A549 (cell line): ENCODE data around the gene CARD10. TPM values are rescaled to one million over a fixed set of nuclear protein-coding genes. Genes with fewer than 3 reads are reported as not detected.
"Not testable (repeated sequence)": the region's sequence is repeated elsewhere in the genome, so short reads cannot be mapped to it uniquely, and the experiment has no call there.

ENCODE experiments used
- ATAC-seq, 2 experiments: fragments of 200-7000 bp in 1 of 2; fragments of >200 bp in 1 of 2; cut with Nextera tagmentation in 1 of 2; cut with Tn5 transposase in 1 of 2; 3 replicates each; pipeline versions ENCODE4 v1.8.0 to v1.9.1; 2018 to 2020; ENCODE audit warnings: mild to moderate bottlenecking in 1 of 2, moderate library complexity in 1 of 2
- CTCF ChIA-PET: fragments of 300-600 bp; sonication (Branson Sonifier 250); formaldehyde crosslinking; extraction: SDS; loops from one replicate; lab custom pipeline; 2021; ENCODE audit warnings: antibody characterized with exemption, inconsistent platforms; lab: Yijun Ruan, JAX
- POLR2A ChIA-PET: fragments of 350-600 bp; formaldehyde crosslinking; extraction: SDS; loops from one replicate; lab custom pipeline; 2021; ENCODE audit warnings: antibody characterized with exemption, inconsistent platforms; lab: Yijun Ruan, JAX
- DNase-seq, 2 experiments: peaks; one replicate each; pipeline versions ENCODE4 v3.0.0 to v3.0.0-alpha.2; 2011 to 2016; ENCODE audit warnings: low read depth in 1 of 2, low spot score in 1 of 2
- FAIRE-seq: peaks from 2 replicates; lab custom pipeline; 2011; peaks lifted over from hg19 to GRCh38; lab: Jason Lieb, UNC
- H3K27ac ChIP-seq, 2 experiments: fragments of >200 bp; sonication (Bioruptor Twin); formaldehyde crosslinking; 3 replicates each; pipeline ENCODE4 v1.5.1; 2016 to 2017
- H3K4me1 ChIP-seq: fragments of >200 bp; sonication (Bioruptor Twin); formaldehyde crosslinking; 3 replicates; pipeline ENCODE4 v1.6.1; 2016
- H3K4me2 ChIP-seq: fragments of >200 bp; sonication (Bioruptor Twin); formaldehyde crosslinking; 3 replicates; pipeline ENCODE4 v1.6.1; 2016
- H3K4me3 ChIP-seq: fragments of >200 bp; sonication (Bioruptor Twin); formaldehyde crosslinking; 3 replicates; pipeline ENCODE4 v1.5.1; 2016
- H3K9me3 ChIP-seq: fragments of >200 bp; sonication (Bioruptor Twin); formaldehyde crosslinking; 3 replicates; pipeline ENCODE4 v1.6.1; 2016
- CBX8 ChIP-seq: fragments of 200-600 bp; sonication (generic); IDR thresholded peaks from 2 replicates; pipeline ENCODE4 v1.6.1; 2016
- CHD4 ChIP-seq: fragments of 200-600 bp; sonication (generic); IDR thresholded peaks from 2 replicates; pipeline ENCODE4 v1.6.1; 2016; ENCODE audit warnings: antibody characterized with exemption, mild to moderate bottlenecking, borderline replicate concordance
- EP300 ChIP-seq, 2 experiments: fragments of >200 bp; sonication (Bioruptor Twin); formaldehyde crosslinking; IDR thresholded peaks; 2 replicates in 1 of 2; 3 replicates in 1 of 2; pipeline ENCODE4 v1.6.1; 2016 to 2017
- HEYL ChIP-seq: fragments of 250-450 bp; sonication (Bioruptor Pico); IDR thresholded peaks from 2 replicates; pipeline ENCODE4 v1.8.0; 2021; ENCODE audit warnings: mild to moderate bottlenecking, moderate library complexity
- HOXA7 ChIP-seq: fragments of 250-450 bp; sonication (Bioruptor Pico); IDR thresholded peaks from 2 replicates; pipeline ENCODE4 v1.5.0; 2020; ENCODE audit warnings: mild to moderate bottlenecking, moderate library complexity
- HOXB13 ChIP-seq: fragments of 250-450 bp; sonication (Bioruptor Pico); IDR thresholded peaks from 2 replicates; pipeline ENCODE4 v1.5.0; 2020; ENCODE audit warnings: low read depth, mild to moderate bottlenecking, moderate library complexity
- HOXB5 ChIP-seq: fragments of 250-450 bp; sonication (Bioruptor Pico); IDR thresholded peaks from 2 replicates; pipeline ENCODE4 v1.5.0; 2020; ENCODE audit warnings: mild to moderate bottlenecking, moderate library complexity
- NFE2L2 ChIP-seq: fragments of 150-350 bp; conservative IDR thresholded peaks from 2 replicates; pipeline ENCODE4 v1.6.1; 2014; ENCODE audit warnings: low read length
- RARB ChIP-seq: fragments of 250-450 bp; sonication (Bioruptor Pico); IDR thresholded peaks from 2 replicates; pipeline ENCODE4 v1.8.0; 2021; ENCODE audit warnings: mild to moderate bottlenecking, moderate library complexity
- RNF2 ChIP-seq: fragments of 200-600 bp; sonication (generic); IDR thresholded peaks from 2 replicates; pipeline ENCODE4 v1.6.1; 2016; ENCODE audit warnings: low read depth, mild to moderate bottlenecking, antibody characterized with exemption, moderate library complexity, borderline replicate concordance
- SREBF2 ChIP-seq: fragments of 450-650 bp; IDR thresholded peaks from 2 replicates; pipeline ENCODE4 v1.6.1; 2014; ENCODE audit warnings: mild to moderate bottlenecking, moderate library complexity
- TP53 ChIP-seq: fragments of 250-450 bp; sonication (Bioruptor Pico); IDR thresholded peaks from 2 replicates; pipeline ENCODE4 v1.5.0; 2021; ENCODE audit warnings: mild to moderate bottlenecking, moderate library complexity
- ZFP36 ChIP-seq: fragments of 450-650 bp; IDR thresholded peaks from 2 replicates; pipeline ENCODE4 v1.6.1; 2014; ENCODE audit warnings: borderline replicate concordance; ENCODE audit not compliant: partially characterized antibody
- WGBS: methylation state at CpG from one replicate; pipeline ENCODE4 v1.1.6; 2017; ENCODE audit errors: missing lambda C conversion rate; 5-methylcytosine and 5-hydroxymethylcytosine counted together
- polyA plus RNA-seq, 4 experiments: library from polyadenylated mRNA; depleted of rRNA in 3 of 4; stranded (reverse); fragments of >200 nt; fragmentation: RNase III in 1 of 4; extraction: RNeasy Plus Mini Kit Qiagen cat#74134 plus additional on column Dnase treatment in 1 of 4; gene quantifications; 2 replicates in 3 of 4; 3 replicates in 1 of 4; pipeline ENCODE4 v1.2.3, GENCODE V29; 2011 to 2017
- TF ChIP-seq, protein P1 (sequence below): fragments of >200 bp; sonication (Bioruptor Twin); formaldehyde crosslinking; IDR thresholded peaks from 2 replicates; pipeline ENCODE4 v1.6.1; 2016
- TF ChIP-seq, protein P2 (sequence below): fragments of 150-350 bp; IDR thresholded peaks from 2 replicates; pipeline ENCODE4 v1.6.1; 2014; ENCODE audit warnings: low read depth, mild to moderate bottlenecking, low read length

The CARD10 gene
- polyA plus RNA-seq, 2 of the 4 experiments (the other 2 are of a cell fraction), result 8.3 to 15.3 TPM

DNA sequence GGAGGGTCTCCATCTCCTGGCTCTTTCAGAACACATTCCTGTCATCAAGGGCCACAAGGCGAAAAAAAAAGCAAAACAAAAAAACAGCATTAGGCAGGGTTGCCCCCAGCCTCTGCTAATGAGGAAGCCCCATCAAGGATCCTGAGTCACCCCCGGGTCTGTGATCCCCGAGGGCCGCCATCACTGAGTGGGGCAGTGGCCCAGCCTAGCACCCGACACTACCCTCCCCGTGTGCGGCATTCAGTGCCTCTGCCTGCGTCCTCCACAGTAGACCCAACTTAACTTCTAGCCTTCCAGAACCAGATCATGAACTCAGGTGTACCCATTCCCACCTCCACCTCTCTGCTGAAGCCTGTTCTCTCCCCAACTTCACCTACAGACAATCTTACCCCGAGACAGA lies 34.5 kb upstream of the CARD10 start:
- WGBS, result 88% methylated on average over 9 of the region's 9 CpGs
- TF ChIP-seq TP53 (CRISPR knock-in tag) (no peak), HOXB5 (CRISPR knock-in tag) (no peak), SREBF2 (no peak), CHD4 (no peak), CBX8 (no peak), HEYL (no peak), HOXB13 (CRISPR knock-in tag) (no peak)
- TF ChIP-seq, all 56 proteins: peak for 0
- CTCF ChIA-PET, result interaction anchor here (1.0 to 16.8 kb wide), 3 partner anchors 9 to 15 kb away, joined by 3 to 771 read pairs (median 4); partner anchors contain the start of gene CDC42EP1
- Histone ChIP-seq H3K4me3 (no peak overlapping the region), H3K4me1 (peaks cover 47% of the 10 kb centered on the region), H3K27ac (peak overlapping the region in 1 of 2 experiments; percentile 24; a peak in 1 of 6 replicates), H3K4me2 (no peak overlapping the region), H3K9me3 (no peaks in the 10 kb centered on the region)
- POLR2A ChIA-PET, result no interaction called here
- DNase-seq (no peak), ATAC-seq (no peak), FAIRE-seq (no peak)

DNA sequence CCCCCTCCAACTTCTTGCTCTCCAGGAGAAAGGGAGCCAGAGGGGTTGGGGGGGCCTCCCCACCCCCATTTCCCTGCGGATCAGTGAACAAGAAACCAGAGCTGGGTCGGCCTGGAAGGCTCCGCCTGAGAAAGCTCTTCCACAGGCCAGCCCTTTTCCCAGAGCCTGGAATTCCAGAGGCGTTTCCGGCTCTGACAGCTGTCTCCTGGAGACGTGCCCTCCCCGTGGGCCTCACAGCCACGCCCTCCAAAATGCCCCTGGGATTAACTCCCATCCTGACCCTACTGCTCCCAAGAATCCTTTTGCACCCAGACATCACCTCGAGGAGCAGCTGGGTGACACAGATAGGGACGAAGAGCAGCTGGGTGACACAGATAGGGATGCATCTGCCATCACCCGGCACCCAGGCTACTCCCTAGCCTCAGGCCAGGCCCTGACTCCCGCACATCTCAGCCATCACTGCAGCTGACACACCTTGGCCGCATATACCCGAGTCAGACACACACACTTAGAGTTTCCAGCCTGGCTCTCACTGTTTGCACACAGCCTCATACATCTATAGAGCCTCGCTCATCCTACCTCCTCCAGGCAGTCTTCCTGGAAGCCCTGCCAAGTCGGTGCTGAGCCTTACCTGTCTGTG lies 33.4 kb upstream of the CARD10 start:
- Histone ChIP-seq H3K4me2 (peak overlapping the region; percentile 48), H3K4me1 (peaks cover 43% of the 10 kb centered on the region), H3K9me3 (no peaks in the 10 kb centered on the region), H3K27ac (peak overlapping the region; percentile 49 to 86), H3K4me3 (no peak overlapping the region)
- FAIRE-seq (no peak), DNase-seq (no peak), ATAC-seq (peak; percentile 58 to 66; a peak in 5 of 6 replicates)
- WGBS, result 19% methylated on average over 10 of the region's 16 CpGs
- ChIA-PET POLR2A (no interaction called here), CTCF (interaction anchor here (1.0 to 16.8 kb wide), 4 partner anchors 8 to 40 kb away, joined by 3 to 771 read pairs (median 24); partner anchors contain the start of gene CDC42EP1)
- TF ChIP-seq, protein P1, sequence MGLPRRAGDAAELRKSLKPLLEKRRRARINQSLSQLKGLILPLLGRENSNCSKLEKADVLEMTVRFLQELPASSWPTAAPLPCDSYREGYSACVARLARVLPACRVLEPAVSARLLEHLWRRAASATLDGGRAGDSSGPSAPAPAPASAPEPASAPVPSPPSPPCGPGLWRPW, result no peak
- TF ChIP-seq ZFP36, result peak; percentile 74

DNA sequence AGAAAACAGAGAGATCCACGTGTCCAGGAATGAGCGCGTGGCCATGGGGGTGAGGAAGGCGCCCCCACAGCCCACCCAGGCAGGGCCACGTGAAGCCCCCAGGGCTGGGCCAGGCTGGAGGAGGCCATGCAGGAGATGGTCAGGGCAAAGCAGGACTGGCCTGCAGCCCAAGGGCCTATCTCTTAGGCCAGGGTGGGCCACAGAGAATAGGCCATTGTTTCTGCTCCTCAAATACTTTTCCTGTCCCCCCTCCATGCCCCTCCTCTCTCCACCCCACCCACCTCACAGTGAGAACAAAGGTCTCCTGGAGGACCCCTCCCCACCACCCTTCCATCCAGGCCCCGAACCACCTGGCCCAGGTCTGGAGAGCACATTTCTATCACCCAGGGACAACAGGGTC lies 32.8 kb upstream of the CARD10 start:
- ChIA-PET POLR2A (no interaction called here), CTCF (interaction anchor here (1.1 to 16.8 kb wide), 4 partner anchors 7 to 40 kb away, joined by 3 to 771 read pairs (median 24); partner anchors contain the start of gene CDC42EP1)
- Histone ChIP-seq H3K4me3 (no peak overlapping the region), H3K4me1 (peaks cover 40% of the 10 kb centered on the region), H3K9me3 (no peaks in the 10 kb centered on the region), H3K4me2 (peak overlapping the region; percentile 48), H3K27ac (peak overlapping the region; percentile 49 to 86; a peak in 4 of 6 replicates)
- no peak for DNase-seq
- 63% methylated on average over 6 of the region's 6 CpGs for WGBS
- ATAC-seq, result no peak
- TF ChIP-seq EP300 (IDR thresholded peaks at IDR 0.05) (no peak), NFE2L2 (no peak), RARB (CRISPR knock-in tag) (no peak), CHD4 (no peak), RNF2 (no peak), HOXA7 (no peak)
- TF ChIP-seq, protein P2, sequence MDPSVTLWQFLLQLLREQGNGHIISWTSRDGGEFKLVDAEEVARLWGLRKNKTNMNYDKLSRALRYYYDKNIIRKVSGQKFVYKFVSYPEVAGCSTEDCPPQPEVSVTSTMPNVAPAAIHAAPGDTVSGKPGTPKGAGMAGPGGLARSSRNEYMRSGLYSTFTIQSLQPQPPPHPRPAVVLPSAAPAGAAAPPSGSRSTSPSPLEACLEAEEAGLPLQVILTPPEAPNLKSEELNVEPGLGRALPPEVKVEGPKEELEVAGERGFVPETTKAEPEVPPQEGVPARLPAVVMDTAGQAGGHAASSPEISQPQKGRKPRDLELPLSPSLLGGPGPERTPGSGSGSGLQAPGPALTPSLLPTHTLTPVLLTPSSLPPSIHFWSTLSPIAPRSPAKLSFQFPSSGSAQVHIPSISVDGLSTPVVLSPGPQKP, result no peak
- no peak for FAIRE-seq

DNA sequence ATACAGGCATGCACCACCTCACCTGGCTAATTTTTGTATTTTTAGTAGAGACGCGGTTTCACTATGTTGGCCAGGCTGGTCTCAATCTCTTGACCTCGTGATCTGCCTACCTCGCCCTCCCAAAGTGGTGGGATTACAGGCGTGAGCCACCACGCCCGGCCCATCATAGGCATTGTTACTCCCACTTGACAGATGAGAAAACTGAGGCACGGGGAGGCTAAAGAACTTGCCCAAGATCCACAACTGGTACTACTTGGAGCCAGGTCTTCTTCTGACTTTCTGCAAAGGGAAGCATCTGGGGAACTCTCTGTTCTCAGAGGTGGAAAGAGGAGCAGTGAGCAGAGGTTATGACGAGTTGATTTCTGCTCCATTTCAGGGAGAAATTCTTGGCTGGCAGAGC lies 31.7 kb upstream of the CARD10 start:
- H3K4me3 ChIP-seq, H3K4me2 ChIP-seq, ATAC-seq, DNase-seq, FAIRE-seq, H3K9me3 ChIP-seq, POLR2A ChIA-PET: not testable (repeated sequence)
- Histone ChIP-seq H3K27ac (0 out of 6 replicates have a peak overlapping the region, but pooled peaks of 1 of the 2 experiments have one; percentile 86), H3K4me1 (peaks cover 41% of the 10 kb centered on the region)
- 88% methylated on average over 8 of the region's 9 CpGs for WGBS
- CTCF ChIA-PET, result interaction anchor here (0.6 to 16.8 kb wide), 7 partner anchors 12 to 234 kb away, joined by 3 to 771 read pairs (median 3); partner anchors contain the start of gene CDC42EP1
